GM21515 (cell line): ENCODE data around the gene LGR6.

Experiments
- ATAC-seq: cut with Tn5 transposase; IDR thresholded peaks from one replicate; pipeline ENCODE4 v1.9.1; 2021; ENCODE audit not compliant: unreplicated experiment

The LGR6 gene

DNA sequence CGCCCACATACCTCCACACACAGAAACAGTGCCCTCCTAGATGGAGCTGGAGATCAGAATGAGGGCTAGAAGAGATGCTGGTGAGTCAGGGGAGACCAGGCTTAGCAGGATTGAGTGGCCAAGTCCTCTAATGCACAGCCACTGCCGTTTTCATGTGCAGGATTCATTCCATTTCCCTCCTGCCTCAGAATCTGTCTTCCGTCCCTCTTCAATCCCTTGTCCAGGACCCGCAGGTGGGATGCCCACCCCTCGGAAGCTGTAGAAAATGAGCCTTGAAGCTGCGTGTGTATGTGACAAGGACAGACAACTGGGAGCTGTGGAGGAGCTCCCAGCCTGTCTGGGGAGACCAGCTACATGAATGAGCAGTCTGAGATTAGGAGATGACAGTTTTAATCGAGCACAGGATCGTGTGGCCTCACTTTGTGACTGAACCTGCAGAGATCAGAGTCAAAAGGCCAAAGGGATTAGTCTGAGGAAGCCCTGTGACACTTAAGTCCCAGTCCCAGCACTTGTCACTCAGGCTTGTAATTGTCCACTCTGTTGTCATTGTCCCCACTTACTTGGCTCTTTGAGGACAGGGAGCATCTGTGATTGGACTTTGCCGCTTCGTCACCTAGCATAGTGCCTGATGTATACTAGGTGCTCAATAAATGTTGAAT lies 22.0 kb downstream of the LGR6 start:
- no peak for ATAC-seq

DNA sequence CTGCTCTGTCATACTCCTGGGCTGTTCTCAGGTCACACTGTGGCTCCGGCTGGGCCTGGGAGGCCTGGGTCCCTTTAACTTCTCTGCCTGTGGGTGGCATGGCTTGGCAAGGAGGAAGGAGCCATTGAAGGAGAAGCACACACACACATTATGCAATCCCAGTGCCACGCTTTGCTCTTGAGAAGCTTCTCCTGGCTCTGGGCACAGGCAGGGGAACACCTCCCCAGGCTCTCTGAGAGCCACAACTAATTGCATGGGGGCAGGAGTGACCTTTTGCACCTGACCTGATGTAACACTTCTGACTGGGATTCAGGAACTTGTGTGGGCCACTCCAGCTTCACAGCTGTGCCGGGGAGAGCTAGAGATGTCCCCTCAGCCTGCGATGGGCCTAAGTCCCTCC lies 23.1 kb downstream of the LGR6 start:
- ATAC-seq, result no peak

DNA sequence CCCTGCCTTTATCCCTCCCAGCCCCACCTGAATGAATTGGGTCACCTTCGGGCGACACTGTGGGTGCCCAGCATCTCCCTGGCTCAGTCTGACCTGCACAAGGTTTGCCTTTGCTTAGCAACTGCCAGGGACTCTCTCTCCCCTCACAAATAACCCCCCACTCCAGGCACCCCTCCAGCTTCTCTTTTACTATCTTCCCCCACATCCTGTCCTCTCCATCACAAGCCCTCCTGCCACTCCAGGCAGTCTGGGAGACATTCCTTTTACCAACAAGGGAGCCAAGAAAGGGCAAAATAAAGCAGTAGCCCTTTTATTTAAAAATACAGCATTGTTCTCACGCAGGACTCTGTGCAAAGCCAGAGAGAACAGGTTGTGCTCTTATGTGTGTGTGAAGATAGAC lies 23.9 kb downstream of the LGR6 start:
- no peak for ATAC-seq

DNA sequence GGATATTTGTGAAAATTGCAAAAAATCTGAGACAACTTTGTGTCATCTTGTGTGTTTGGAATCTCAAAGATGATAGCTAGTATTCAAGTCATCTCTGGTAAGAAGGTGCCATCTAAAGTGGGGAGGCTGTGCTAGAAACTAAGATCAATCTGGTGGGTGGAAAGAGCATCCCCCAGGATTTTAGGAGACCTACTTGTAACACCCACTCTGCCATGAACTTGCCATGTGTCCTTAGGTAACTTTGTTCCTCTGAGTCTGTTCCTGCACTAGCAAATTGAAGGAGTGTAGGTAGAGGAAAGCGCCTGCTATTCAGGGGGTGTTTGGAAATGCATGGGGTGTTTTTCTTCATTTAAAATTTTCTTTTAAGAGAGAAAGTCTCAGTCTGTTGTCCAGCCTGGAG lies 24.4 kb downstream of the LGR6 start:
- ATAC-seq, result no peak

DNA sequence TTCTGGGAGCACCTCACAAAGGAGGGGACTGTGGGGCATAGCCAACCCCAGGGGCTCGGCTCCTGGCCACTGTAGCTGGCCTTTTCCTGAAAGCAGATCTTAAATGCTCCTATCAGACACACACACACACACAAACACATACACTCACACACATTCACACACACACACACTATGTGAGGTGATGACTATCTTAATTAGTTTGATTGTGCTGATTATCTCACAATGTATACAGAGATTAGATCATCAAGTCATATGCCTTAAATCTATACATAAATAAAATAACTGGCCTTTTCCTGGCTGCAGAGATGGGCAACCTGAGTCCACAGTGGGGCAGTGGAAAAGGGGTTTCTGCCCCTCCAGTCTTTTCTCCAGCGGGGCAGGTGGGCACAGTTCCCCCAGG lies 27.1 kb downstream of the LGR6 start:
- ATAC-seq, result no peak

DNA sequence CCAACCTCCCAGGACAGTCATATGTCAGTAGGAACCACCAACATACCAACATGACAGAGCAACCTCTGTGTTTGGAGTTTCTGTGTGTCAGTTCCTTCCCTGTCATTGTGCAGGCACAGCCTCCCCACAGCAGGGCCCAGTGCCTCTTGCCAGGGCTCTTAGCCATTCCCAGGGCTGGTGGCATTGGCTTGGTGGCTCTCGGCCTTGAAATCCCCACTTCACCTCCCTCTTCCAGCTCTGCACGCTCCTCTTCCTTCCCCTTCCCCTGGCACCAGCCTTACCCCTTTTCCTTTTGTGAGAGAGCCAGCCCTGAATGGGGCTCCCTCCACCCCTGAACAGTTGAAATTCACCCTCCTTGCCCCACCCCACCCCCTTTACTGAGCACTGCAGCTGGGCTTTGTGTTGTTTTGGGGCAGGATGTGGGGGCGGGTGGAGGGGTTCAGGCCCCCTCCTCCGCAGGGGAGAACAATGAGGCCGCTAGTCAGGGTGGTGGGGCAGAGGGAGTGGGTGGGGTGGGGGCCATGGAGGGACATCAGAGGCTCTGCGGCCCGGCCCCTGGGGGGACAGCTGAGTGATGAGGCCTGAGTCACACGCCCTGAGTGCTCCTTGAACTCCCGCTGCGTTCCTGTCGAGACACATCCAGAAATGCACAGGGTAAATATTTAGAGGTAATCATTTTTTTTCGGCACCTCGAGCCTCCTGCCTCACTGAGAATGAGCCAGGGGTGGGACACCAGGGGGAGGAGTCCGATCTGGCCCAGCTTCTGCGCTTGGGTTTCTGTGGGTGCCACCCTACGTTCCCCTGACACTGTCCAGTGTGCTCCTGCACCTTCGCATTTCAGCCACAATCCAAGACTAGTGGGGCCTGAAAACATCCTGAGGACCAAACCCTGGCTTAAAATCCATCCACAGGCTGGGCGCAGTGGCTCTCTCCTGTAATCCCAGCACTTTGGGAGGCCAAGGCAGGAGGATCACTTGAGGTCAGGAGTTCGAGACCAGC lies 28.6 kb downstream of the LGR6 start:
- no peak for ATAC-seq

DNA sequence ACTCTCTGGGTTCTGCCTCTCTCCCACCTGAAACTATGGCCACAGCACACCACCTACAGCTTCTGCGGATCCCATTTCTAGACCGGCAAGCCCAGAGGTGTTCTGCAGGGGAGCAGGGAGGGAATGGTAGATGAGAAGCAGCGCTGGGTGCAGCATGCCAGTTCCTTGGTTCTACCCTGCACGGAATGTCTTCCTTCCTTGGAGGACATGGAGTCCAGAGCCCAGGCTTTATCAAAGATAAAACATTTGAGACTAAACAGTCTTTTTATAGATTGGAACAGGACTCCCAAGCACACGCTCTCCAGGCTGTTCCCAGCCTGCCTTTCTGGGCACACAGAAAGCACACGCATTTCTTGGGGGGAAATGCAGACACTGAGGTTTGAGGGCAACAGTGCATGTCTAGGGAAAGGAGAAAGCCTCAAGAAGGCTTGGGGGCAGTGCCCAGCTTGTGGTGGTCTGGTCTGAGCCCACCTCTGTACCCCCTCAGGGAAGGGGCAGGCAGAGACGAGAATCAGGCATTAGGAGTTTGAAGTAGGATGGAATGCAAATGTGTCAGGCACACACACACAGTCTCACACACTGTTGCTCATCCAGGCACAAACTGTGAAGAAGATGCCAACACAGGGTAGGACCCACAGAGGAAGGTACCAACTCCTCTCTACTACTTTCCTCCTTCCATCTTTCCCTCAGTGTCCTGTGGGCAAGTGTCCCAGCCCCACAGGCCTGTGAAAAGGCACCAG lies 29.7 kb downstream of the LGR6 start:
- no peak for ATAC-seq

DNA sequence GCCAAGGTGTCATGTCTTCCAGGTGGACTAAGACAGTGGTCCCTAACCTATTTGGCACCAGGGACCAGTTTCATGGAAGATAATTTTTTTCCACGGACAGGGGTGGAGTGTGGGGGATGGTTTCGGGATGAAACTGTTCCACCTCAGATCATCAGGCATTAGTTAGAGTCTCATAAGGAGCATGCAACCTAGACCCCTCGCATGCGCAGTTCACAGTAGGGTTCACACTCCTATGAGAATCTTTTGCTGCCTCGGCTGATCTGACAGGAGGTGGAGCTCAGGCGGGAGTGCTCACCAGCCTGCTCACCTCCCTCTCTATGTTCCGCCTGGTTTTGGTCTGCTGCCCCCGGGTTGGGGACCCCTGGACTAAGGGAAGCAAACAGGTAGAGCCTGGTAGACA lies 30.9 kb downstream of the LGR6 start:
- ATAC-seq, result no peak

DNA sequence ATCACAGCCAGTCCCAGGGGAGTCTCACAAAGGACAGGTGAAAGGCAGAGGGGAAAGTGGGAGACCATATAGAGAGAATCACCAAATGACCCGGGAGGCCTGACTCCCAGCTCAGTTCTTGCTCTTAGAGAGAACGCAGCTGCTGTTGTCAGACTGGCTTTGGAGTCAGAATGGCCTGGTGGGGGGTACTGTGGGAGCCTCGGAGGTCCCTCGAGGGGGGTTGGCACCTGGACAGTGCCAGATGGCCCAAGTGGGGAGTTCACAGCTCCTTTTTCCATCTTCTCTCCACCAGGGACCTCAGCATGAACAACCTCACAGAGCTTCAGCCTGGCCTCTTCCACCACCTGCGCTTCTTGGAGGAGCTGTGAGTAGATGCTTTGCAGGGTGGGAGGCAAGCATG lies 31.5 kb downstream of the LGR6 start:
- ATAC-seq, result no peak

DNA sequence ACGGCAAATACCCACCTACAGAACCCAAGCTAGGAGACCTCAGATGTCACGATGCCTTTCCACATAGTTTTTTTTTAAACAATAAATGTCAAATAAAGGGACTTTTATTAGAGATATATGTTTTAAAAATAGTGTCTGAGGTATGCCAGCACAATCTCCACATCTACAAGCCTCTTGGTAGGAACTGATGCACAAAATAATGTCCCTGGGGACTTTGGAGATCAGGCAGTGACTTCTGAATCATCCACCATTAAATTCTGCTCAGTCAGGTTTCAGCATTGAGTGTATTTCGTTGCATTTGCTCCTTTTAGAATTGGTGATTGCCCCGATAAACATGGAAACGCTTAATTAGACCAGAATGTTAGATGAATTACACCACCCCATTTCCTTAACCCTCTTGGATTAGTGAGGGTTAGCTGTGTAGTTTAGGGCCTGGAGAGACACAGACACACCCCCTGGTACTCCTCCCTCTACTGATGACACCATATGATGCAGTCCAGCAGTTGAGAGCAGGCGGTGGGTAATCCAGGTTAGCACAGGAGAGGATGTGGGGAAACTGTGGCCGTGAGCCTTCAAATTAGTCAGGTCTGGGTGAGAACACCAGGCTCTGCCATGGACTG lies 33.6 kb downstream of the LGR6 start:
- no peak for ATAC-seq

DNA sequence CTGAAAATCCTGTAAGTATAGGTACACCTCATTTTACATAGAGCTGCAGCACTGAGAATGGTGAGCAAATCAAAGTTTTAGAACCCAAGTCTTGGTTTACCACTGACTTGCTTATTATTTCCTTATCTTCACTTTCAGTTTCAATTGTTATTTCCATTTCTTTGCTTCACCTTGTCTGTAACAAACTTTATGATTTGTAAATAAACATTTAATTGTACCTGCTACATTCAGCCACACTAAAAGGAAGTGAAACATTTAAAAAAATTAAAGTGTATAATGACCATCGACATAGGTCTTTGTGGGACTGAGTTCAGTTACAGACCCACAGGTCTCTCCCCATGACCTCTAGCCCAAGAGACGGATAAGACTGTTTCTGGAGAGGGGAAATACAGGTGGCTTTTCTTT lies 34.4 kb downstream of the LGR6 start:
- ATAC-seq, result no peak

DNA sequence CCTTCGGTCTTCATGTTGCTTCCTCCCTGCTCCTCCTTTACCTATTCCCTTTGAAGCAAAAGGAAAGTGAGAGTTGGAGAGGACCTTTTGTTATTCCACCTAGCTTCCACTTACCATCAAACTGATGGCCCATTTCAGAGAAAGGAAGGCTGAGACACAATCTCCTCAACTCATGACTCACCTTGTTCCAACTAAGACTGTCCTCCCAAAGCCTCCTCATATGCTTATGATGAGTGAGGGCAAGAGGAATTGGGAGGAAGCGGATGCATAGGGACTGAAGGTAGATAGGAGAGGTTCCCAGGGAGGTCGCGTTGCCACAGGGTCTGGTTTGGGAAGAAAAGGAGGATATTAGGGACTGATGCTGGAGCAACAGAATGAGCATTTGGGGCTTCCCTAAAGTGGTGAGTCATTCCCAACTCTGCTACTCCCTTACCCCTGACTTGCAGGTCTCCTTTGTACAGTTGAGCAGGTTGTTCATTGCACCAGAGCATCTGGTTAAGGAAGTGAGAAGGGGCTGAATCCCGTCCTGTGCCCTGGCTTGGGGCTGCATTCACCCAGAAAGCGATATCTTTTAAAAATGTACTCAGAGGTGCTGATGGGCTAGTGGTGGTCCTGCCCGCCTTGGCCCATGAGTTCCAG lies 35.0 kb downstream of the LGR6 start:
- ATAC-seq, result no peak

DNA sequence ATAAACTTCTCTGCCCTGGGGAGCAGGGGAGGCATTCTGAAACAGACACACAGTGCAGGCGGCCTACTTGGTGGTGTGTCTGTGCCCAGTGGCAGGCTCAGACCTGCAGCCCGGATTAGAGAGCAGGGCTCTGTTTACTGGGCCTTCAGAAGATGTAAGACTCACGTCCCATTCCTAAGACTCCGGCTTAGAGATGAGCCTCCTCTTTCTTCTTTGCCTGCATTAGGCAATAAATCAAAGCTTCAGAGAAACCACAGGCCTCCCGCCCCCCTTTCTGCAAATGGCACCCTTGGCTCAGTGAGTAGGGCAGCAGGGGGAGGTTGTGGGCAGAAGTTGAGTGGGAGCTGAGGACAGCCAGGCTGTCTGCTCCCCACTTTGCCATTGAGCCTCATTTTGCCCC lies 35.8 kb downstream of the LGR6 start:
- ATAC-seq, result no peak

DNA sequence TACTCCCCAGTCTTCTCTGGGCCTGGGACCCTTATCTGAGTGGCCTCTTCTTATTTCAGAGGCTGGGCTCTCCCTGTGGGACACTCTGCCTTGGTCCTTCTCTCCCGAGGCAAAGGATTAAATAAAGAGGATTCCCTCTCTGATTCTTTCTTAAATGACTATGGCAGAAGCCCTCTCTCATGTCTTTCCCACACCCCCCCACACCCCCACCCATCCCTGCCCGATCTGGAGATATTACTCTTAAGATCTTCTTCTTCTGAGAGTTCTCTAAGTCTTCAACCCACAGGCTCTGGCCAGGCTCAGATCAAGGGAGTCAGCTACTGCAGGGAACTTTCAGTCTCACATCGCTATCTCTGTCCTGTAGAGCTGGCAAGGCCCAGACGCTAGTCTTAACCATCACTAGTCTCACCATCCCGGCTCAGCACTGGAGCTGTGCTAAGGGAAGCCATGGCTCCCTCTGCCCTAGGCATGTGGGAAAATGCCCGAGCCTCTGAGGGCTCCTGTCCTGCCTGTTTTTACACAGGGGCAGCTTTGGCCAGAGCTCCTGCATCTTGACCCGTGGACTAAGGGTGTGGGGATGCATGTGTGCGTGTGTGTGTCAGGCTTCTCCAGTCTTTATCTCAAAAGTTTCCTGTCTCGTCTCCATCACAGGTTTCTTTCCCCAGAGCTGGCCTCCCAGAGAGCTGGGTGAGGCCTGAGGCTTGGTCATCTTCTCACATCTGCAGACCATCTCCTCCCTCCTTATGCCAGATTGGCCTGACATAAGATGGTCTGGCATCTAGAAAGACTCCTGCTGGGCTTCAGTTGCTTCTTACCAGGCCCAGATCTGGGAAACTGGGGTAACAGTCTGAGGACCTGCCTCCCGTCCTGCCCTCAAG lies 36.7 kb downstream of the LGR6 start:
- ATAC-seq, result no peak

DNA sequence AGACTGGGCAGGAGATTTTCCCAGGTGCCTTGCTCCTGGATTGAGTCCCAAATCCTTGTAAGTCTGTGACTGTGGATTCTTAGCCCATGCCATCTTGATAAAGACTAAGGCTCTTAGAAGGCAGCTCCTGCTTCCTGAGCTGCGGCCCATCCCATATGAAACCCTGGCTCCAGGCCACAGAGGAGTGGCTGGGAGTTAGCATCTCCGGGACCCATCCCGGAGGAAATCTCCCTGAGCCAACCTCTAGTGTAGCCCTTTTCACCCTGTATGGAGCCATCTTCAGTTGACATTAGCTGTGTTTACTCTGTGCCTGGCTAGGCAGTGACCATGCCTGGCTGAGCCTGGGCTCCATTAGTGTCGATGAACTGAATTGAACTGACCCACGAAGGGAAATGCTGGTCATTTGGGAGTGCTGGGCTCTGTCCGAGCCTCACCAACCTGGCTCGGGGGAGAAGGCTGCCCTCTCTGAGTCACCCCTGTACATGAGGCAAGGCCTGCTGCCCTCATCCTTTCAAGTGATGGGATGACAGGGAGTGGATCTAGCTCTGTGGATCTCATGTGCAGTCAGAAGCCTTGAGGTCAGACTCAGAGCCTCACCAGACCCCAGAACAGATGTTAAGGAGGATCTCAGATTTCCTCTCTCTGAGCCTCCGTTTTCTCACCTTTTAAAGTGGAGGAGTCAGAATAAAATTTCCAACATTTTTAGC lies 37.5 kb downstream of the LGR6 start:
- ATAC-seq, result no peak

DNA sequence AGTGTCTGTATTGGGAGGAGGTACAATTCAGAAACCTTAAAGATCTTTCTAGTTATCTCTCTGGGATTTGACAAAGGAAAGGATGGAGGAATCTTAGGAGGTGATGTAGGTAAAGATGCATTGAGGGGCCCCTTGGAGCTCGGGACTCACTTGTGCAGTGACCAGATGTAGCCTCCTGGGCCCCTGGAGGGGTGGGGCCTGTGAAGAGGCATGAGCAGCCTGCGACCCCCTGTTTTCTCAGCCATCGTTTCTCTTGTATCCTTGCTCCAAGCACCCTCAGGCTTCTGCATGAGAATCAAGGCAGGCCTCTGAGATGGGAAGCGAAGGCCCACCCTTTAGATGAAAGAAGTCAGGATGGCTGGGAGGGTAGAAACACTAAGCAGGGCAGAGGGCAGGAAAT lies 39.6 kb downstream of the LGR6 start:
- ATAC-seq, result no peak

DNA sequence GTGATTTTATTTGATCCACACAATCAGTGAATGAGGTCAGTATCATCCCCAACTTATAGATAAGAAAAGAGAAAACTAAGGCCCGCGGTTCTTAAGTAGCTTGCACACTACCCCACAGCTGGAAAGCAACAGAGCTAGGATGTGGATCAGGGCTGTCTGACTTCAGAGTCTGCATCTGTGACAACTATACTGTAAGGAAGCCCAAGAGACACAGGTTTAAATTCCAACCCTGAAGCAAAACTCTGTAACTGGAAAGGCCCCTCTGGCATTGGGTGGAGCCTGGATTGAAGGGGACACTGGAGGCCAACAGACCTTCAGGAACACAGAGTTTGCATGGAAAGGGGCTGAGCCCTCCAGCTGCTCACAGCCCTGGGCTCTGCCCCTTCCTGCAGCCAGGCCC lies 40.2 kb downstream of the LGR6 start:
- ATAC-seq, result no peak

DNA sequence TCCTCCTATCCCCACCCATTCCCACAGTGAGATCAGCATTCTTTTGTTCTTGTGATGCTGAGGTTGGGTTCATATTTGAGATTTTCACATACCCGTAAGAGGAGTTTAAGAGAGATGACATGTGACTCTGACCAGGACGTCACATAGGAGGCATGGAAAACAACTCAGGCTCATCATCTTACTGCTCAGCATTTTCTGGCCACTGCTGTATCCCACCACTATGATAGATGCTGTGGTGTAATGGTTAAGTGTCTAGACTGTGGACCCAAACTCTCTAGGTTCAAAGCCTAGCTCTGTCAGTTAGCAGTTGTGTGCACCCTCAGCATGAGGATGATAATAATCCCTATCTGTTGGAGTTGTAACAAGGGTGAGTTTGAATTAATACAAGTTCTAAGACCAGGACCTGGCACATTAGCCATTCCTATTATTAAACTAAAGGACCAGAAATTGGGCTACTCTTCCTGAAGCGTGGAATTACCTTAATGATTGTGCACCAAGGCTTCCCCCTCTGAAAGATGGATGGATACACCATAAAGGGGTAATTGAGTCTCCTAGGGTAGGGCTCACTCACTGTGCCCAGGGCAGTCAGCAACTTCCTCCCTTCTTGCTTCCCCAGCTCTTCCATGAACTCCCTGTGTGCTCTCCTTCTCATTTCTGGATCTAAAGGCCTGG lies 40.9 kb downstream of the LGR6 start:
- no peak for ATAC-seq
